GM18511 (cell line): ENCODE data around the gene IRF2BPL.
A peak's percentile ranks its signal among the peaks of the same experiment; 100 is the strongest.
"Not testable (repeated sequence)": the region's sequence is repeated elsewhere in the genome, so short reads cannot be mapped to it uniquely, and the experiment has no call there.

ENCODE experiments used
- ATAC-seq: cut with Tn5 transposase; IDR thresholded peaks from one replicate; pipeline ENCODE4 v1.9.1; 2021; ENCODE audit warnings: mild to moderate bottlenecking, moderate library complexity; ENCODE audit not compliant: unreplicated experiment

The IRF2BPL gene

DNA sequence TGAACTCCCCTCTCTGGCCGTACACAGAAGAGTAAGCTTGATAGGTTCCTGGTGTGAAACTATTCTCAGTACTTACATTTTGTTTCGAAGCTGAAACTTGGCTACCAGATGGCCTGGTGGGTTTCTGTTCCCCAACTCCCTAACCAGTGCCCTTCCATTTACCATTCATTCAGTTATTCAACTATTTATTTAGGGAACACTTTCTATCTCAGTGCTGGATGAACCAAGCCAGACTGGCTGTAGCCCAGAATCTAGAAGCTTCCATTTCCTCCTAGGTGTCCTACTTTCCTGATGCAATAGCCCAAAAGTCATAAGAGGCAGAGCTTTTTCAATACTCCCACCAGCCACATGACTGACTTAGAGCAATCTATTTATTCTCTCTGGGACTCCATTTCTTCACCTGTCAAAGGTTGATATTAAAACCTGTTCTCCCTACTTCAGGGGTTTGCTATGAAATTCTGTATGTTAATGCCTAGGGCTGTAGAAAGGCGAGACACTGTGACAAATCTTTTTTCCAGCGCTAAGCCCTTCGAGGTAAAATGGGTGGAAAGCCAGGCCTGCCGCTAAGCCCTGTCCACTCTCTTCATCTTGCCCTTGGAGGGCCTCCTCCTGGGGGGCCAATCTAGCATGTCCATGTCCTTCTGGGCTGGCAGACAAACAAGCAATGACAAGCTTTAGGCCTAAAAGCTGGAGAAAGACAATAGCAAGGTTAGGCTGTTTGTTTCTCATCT is 8.1 kb upstream of the IRF2BPL start:
- ATAC-seq, result no peak

GRCh38 chr14:77035267-77035666 is 6.8 kb upstream of the IRF2BPL start:
- ATAC-seq, result no peak

GRCh38 chr14:77033622-77034589 is 5.4 kb upstream of the IRF2BPL start:
- ATAC-seq, result peak; percentile 76

- ATAC-seq, result peak; percentile 41
These were observed 4.5 kb upstream of the IRF2BPL start for GRCh38 chr14:77032844-77033621.

- ATAC-seq, result no peak
These were observed 4.0 kb upstream of the IRF2BPL start for GRCh38 chr14:77032491-77032843.

DNA sequence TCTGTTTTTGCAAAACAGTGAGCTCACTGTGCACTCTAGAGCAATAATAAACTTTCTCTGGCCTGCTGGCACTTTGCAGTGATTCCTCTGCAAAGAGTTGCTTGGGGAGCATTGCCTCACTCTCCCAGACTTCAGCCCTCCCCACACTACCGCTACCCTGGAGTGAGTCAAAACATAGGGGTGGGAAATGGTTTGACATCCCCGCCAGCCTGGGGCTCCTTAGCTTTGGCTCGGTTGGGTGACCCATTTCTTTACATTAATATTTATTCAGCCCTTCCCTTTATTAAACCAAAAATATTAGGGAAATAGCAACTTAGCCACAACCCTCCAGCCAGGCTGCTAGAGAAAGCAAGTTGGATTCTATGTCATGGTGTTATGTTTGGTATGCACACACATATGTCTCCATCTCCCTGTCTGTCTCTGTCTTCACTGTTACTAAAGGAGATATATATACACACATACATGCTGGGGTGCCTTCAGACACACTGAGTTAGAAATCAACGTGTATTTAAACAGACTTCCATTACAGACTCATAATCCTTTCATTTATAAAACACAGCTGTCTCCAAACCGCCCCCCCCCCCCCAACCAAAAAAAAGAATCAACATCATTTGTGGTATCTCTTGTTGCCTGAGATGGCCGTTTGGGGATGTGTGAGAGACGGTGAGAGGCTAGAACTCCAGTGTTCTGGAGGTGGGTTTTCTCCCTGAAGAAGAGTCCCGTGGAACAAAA is 3.4 kb upstream of the IRF2BPL start:
- ATAC-seq, result no peak

- ATAC-seq, result peak; percentile 56
These were observed 747 bp downstream of the IRF2BPL start for GRCh38 chr14:77027538-77028383.

DNA sequence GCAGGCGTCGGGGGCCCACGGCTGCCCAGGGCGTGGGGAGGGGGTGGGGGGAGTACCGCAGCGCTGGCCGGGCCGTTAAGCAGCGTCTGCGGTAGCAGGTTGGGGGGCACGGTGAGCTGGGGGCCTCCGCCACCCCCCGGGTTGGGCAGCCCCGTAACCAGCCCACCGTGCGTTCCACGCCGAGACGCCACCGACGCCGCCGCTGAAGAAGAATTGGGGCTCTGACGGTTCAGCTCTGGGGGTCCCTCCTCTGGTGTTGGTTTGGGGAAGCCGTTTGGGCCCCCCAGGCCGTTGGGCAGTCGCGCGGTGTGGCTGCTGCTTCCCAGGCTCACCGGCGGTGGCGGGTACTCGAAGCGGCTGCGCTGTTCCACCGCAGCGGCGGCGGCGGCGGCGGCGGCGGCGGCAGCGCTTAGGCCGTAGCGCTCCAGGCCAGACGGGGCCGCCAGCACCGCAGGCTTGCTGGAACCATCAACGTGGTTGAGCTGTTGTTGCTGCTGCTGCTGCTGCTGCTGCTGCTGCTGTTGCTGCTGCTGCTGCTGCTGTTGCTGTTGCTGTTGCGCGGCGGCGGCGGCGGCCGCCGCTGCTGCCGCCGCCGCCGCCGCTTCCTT is 1.5 kb downstream of the IRF2BPL start:
- no peak for ATAC-seq

- no peak for ATAC-seq
These were observed 2.2 kb downstream of the IRF2BPL start for GRCh38 chr14:77026166-77026929.

- ATAC-seq, result no peak
These were observed 2.8 kb downstream of the IRF2BPL start for GRCh38 chr14:77025744-77026165.

DNA sequence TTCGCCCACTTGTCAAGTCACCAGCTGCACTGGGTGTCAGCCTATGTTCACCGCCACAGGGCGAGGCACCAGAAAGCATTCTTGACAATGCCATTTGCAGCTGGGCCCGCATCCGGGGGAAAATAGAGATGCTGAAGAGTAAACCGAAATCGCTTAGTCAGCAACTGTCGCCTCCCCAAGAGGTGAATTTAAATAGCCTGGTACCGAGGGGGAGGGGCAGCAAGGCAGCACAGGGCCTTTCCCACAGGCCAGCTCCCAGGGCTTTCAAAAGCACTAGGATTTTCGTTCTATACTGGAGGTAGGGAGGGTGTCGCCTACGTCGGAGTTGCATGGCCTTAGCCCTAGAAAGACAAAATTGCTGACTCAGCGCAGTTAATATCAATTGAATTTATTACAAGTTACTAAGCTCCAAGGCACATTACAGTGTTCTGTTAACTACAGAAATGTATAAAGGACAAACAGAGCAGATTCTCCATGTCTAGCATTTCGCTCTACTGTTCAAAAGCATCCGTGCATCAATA is 4.3 kb downstream of the IRF2BPL start:
- no peak for ATAC-seq

GRCh38 chr14:77023001-77023996 is 5.2 kb downstream of the IRF2BPL start:
- no peak for ATAC-seq

GRCh38 chr14:77022236-77022852 is 6.2 kb downstream of the IRF2BPL start:
- ATAC-seq, result peak; percentile 66

GRCh38 chr14:77021424-77021823 is 7.1 kb downstream of the IRF2BPL start:
- ATAC-seq, result not testable (repeated sequence)

GRCh38 chr14:77018785-77019184 is 9.7 kb downstream of the IRF2BPL start:
- ATAC-seq, result no peak

GRCh38 chr14:77017666-77018065 is 10.8 kb downstream of the IRF2BPL start:
- ATAC-seq, result no peak

GRCh38 chr14:77014734-77015133 is 13.8 kb downstream of the IRF2BPL start:
- no peak for ATAC-seq
